Measurements from ENCODE around the gene CYREN.

DNA sequence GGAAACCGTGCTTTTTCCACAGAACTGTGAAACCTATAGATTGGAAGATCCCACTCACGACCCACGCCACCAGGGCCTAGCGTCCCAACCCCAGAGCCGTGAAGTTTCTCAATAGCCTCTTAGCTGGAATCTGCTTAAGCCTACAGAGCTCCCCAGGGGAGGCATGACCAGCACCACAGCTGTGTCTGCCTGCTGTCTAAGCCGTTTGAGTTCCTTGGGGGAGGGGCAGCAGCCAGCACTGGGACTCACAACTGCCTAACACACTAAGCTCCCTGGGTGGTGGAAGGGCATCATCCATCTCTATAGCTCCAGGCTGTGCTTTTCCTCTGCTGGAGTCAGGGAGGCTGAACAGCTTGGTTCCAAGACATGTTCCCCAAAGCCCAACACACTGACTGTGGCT is 48.6 kb downstream of the CYREN start:
- TF ChIP-seq, protein P1, sequence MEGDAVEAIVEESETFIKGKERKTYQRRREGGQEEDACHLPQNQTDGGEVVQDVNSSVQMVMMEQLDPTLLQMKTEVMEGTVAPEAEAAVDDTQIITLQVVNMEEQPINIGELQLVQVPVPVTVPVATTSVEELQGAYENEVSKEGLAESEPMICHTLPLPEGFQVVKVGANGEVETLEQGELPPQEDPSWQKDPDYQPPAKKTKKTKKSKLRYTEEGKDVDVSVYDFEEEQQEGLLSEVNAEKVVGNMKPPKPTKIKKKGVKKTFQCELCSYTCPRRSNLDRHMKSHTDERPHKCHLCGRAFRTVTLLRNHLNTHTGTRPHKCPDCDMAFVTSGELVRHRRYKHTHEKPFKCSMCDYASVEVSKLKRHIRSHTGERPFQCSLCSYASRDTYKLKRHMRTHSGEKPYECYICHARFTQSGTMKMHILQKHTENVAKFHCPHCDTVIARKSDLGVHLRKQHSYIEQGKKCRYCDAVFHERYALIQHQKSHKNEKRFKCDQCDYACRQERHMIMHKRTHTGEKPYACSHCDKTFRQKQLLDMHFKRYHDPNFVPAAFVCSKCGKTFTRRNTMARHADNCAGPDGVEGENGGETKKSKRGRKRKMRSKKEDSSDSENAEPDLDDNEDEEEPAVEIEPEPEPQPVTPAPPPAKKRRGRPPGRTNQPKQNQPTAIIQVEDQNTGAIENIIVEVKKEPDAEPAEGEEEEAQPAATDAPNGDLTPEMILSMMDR (conservative IDR thresholded peaks at IDR 0.05; ENCODE audit: low read depth, low read length), result no peak
- TF ChIP-seq EZH2 (IDR thresholded peaks at IDR 0.05; ENCODE audit: borderline replicate concordance, low read depth, low read length, poor library complexity, severe bottlenecking), result no peak
